ENCODE data around the gene IARS1. TPM values are rescaled to one million over a fixed set of nuclear protein-coding genes. Genes with fewer than 3 reads are reported as not detected.

IARS1 gene
- total and polyA plus RNA-seq, 10 of the 15 experiments (the other 5 are each of a cell fraction or from before 2014, with no cell fraction given) = 71.0 to 227 (median 153) TPM

GRCh38 chr9:92293452-92294296, at the start of gene IARS1 (continued):
- no peak for TF ChIP-seq PRDM15 (CRISPR knock-in tag; IDR thresholded peaks at IDR 0.05)
- TF ChIP-seq WRNIP1 (IDR thresholded peaks at IDR 0.05; ENCODE audit: borderline replicate concordance, low read depth, low read length) = no peak
- no peak for TF ChIP-seq CBX3 (IDR thresholded peaks at IDR 0.05; ENCODE audit: borderline replicate concordance, low read depth)
- peak; percentile 96 for TF ChIP-seq RELB (IDR thresholded peaks at IDR 0.05; ENCODE audit: low read depth)
- TF ChIP-seq RAD21 (IDR thresholded peaks at IDR 0.05; ENCODE audit: insufficient read depth, low read depth, low read length) = no peak
- TF ChIP-seq SRF (IDR thresholded peaks at IDR 0.05; ENCODE audit: low read depth in 2 of 2, low read length in 2 of 2) = peak in 1 of 2 experiments; percentile 69; a peak in 1 of 4 replicates
- 0 out of 2 replicates have a peak, but pooled peaks have one; percentile 10 for TF ChIP-seq CBX5 (IDR thresholded peaks at IDR 0.05; ENCODE audit: low read depth)
- peak; percentile 43; the same call in 1 of the 2 replicates for TF ChIP-seq RFX5 (IDR thresholded peaks at IDR 0.05; ENCODE audit: low read depth, low read length)
- TF ChIP-seq USF1 (IDR thresholded peaks at IDR 0.05; ENCODE audit: borderline replicate concordance, extremely low read length, insufficient read depth, low read depth, low read length) = peak; percentile 15
- TF ChIP-seq ATF3 (IDR thresholded peaks at IDR 0.05; ENCODE audit: borderline replicate concordance, extremely low read depth, low read depth, low read length) = no peak
- peak; percentile 38 to 51 (median 48); a peak in 4 of 6 replicates for TF ChIP-seq CTCF (IDR thresholded peaks at IDR 0.05 in 2 of 3, conservative IDR thresholded peaks at IDR 0.05 in 1 of 3; ENCODE audit: control insufficient read depth in 2 of 3, extremely low read depth in 1 of 3, insufficient read depth in 1 of 3, low read depth in 3 of 3, low read length in 3 of 3)
- no peak for TF ChIP-seq ETV6 (conservative IDR thresholded peaks at IDR 0.05 in 1 of 2, IDR thresholded peaks at IDR 0.05 in 1 of 2; ENCODE audit: borderline replicate concordance in 1 of 2, low read depth in 1 of 2)
- TF ChIP-seq SKIL (IDR thresholded peaks at IDR 0.05; ENCODE audit: low read depth, poor library complexity, severe bottlenecking) = no peak
- TF ChIP-seq BMI1 (IDR thresholded peaks at IDR 0.05; ENCODE audit: borderline replicate concordance) = no peak
- peak in 1 of 2 experiments; percentile 30; a peak in 1 of 4 replicates for TF ChIP-seq IKZF2 (IDR thresholded peaks at IDR 0.05)
